Panc1 (cell line): ENCODE results near the gene CYBRD1.

Source experiments
- POLR2AphosphoS5 ChIP-seq: IDR thresholded peaks from 2 replicates; pipeline ENCODE4 v1.6.1; 2012; ENCODE audit warnings: mild to moderate bottlenecking, low read depth, low read length, moderate library complexity
- TF ChIP-seq, protein P1 (sequence below): fragments of 450-650 bp; IDR thresholded peaks from 2 replicates; pipeline ENCODE4 v1.5.1; 2017; ENCODE audit warnings: mild to moderate bottlenecking

DNA sequence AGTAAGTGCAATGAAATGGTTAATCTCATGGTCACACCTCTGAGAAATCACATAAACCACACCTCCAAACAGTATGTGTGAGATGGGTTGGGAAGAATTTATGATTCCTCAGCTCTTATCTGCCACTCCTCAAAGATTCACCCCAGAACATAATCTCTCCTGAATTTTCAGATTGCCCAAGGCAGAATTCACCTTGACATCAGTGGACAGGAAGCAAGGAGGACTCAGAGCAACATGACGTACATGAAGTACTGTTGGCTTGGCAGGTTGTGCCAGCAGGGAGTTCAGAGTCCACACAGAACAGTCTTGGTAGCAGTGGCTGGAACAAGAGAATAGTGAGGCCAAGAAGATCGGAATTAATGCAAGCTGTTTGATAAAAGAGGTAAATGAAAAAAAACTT lies 31.7 kb upstream of the CYBRD1 start:
- TF ChIP-seq POLR2AphosphoS5: no peak
- TF ChIP-seq, protein P1, sequence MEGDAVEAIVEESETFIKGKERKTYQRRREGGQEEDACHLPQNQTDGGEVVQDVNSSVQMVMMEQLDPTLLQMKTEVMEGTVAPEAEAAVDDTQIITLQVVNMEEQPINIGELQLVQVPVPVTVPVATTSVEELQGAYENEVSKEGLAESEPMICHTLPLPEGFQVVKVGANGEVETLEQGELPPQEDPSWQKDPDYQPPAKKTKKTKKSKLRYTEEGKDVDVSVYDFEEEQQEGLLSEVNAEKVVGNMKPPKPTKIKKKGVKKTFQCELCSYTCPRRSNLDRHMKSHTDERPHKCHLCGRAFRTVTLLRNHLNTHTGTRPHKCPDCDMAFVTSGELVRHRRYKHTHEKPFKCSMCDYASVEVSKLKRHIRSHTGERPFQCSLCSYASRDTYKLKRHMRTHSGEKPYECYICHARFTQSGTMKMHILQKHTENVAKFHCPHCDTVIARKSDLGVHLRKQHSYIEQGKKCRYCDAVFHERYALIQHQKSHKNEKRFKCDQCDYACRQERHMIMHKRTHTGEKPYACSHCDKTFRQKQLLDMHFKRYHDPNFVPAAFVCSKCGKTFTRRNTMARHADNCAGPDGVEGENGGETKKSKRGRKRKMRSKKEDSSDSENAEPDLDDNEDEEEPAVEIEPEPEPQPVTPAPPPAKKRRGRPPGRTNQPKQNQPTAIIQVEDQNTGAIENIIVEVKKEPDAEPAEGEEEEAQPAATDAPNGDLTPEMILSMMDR: no peak
